Measurements from ENCODE around the gene SRSF1. TPM values are rescaled to one million over a fixed set of nuclear protein-coding genes. Genes with fewer than 3 reads are reported as not detected.

Gene SRSF1
- total and polyA plus RNA-seq, 2 of the 4 experiments (the other 2 are of a cell fraction) = 190 to 357 TPM

DNA sequence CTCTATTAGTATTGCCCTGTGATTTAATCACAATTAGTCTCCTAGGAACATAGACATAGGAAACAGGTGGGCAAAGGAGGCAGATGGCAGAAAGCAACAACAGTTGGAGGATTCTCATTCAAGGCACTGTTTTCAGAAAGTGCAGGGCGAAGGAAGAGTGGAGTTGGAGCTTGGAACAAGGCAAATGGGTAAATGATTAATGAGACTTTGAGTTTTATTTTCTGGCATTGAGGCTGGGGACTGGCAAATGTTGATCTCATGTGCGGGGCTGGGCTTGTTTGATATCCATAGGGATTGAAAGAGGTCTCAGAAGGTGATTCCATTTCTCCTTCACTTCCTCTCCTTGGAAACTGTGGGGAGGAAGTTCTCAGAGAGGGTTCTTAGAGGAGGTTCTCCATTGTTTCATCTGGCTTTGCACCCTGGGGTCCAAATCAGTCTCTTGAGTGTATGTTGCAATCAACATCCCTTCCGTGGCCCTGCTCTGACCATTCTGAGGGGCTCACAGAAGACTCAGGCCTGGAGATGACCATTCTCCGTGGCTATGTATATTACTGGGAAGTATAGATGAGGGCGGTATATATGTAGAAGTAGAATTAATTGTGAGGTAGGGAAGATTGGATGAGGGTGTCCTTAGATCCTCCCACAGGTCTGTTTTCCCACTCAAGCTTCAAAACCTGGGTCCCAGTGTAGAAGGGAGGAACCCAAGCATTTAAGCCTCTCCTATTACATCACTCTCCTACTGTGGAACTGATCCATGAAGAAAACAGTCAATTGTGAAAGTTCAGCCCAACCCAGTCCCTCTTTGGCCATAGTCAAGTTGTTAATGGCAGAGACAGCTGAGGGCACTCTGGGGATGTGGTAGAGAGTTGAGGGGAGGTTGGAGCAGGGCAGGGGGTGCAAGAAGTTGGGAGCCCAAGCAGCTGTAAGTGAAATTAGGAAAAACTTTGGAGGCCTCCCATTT lies 36.5 kb upstream of the SRSF1 start:
- no peak overlapping the region for H2AFZ ChIP-seq (replicated peaks; ENCODE audit: low read length, poor library complexity)
- H3K27ac ChIP-seq (ENCODE audit: insufficient read depth, low read length) = no peak overlapping the region
- no peaks in the 10 kb centered on the region for H4K20me1 ChIP-seq (ENCODE audit: insufficient read depth, low read length)
- no peak overlapping the region for H4K91ac ChIP-seq (ENCODE audit: insufficient read depth, low read depth, low read length)
- H3K4me1 ChIP-seq (ENCODE audit: control insufficient read depth, insufficient read depth, low read length) = no peaks in the 10 kb centered on the region
- peaks cover 30% of the 10 kb centered on the region for H3K27me3 ChIP-seq (ENCODE audit: control insufficient read depth, insufficient read depth, low read length)
- H2BK120ac ChIP-seq (ENCODE audit: low read depth, low read length) = no peak overlapping the region
- H2AK9ac ChIP-seq (replicated peaks; ENCODE audit: low read depth, low read length, poor library complexity) = peak overlapping the region; percentile 75
- dilution Hi-C loops (cut with HindIII; ENCODE audit: low sequenced_read_pairs, unreplicated experiment) = no loop called here
- no peaks in the 10 kb centered on the region for H3K36me3 ChIP-seq (ENCODE audit: control insufficient read depth, insufficient read depth, low read length)
- no peak for TF ChIP-seq NFE2L2 (IDR thresholded peaks at IDR 0.05; ENCODE audit: low read depth, low read length)
- TF ChIP-seq POLR2A (IDR thresholded peaks at IDR 0.05; ENCODE audit: low read depth, low read length) = no peak
- TF ChIP-seq, protein P1, sequence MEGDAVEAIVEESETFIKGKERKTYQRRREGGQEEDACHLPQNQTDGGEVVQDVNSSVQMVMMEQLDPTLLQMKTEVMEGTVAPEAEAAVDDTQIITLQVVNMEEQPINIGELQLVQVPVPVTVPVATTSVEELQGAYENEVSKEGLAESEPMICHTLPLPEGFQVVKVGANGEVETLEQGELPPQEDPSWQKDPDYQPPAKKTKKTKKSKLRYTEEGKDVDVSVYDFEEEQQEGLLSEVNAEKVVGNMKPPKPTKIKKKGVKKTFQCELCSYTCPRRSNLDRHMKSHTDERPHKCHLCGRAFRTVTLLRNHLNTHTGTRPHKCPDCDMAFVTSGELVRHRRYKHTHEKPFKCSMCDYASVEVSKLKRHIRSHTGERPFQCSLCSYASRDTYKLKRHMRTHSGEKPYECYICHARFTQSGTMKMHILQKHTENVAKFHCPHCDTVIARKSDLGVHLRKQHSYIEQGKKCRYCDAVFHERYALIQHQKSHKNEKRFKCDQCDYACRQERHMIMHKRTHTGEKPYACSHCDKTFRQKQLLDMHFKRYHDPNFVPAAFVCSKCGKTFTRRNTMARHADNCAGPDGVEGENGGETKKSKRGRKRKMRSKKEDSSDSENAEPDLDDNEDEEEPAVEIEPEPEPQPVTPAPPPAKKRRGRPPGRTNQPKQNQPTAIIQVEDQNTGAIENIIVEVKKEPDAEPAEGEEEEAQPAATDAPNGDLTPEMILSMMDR (conservative IDR thresholded peaks at IDR 0.05; ENCODE audit: low read depth, low read length) = no peak
- TF ChIP-seq, protein P2, sequence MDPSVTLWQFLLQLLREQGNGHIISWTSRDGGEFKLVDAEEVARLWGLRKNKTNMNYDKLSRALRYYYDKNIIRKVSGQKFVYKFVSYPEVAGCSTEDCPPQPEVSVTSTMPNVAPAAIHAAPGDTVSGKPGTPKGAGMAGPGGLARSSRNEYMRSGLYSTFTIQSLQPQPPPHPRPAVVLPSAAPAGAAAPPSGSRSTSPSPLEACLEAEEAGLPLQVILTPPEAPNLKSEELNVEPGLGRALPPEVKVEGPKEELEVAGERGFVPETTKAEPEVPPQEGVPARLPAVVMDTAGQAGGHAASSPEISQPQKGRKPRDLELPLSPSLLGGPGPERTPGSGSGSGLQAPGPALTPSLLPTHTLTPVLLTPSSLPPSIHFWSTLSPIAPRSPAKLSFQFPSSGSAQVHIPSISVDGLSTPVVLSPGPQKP (IDR thresholded peaks at IDR 0.05; ENCODE audit: borderline replicate concordance, low read depth, low read length) = no peak
- TF ChIP-seq, protein P3, sequence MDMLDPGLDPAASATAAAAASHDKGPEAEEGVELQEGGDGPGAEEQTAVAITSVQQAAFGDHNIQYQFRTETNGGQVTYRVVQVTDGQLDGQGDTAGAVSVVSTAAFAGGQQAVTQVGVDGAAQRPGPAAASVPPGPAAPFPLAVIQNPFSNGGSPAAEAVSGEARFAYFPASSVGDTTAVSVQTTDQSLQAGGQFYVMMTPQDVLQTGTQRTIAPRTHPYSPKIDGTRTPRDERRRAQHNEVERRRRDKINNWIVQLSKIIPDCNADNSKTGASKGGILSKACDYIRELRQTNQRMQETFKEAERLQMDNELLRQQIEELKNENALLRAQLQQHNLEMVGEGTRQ (IDR thresholded peaks at IDR 0.05; ENCODE audit: low read depth, low read length) = no peak
- TF ChIP-seq MXI1 (IDR thresholded peaks at IDR 0.05; ENCODE audit: borderline replicate concordance, low read depth, low read length) = no peak
- TF ChIP-seq CEBPB (IDR thresholded peaks at IDR 0.05; ENCODE audit: low read depth, low read length) = no peak
- TF ChIP-seq CHD1 (IDR thresholded peaks at IDR 0.05; ENCODE audit: low read depth, low read length) = no peak
- TF ChIP-seq FOS (IDR thresholded peaks at IDR 0.05; ENCODE audit: low read depth, low read length) = no peak
- TF ChIP-seq RFX5 (IDR thresholded peaks at IDR 0.05; ENCODE audit: low read depth, low read length) = no peak
- TF ChIP-seq MAFK (IDR thresholded peaks at IDR 0.05; ENCODE audit: low read depth, low read length) = no peak
- no peak for TF ChIP-seq RCOR1 (IDR thresholded peaks at IDR 0.05; ENCODE audit: insufficient replicate concordance, low read length)
- TF ChIP-seq BHLHE40 (IDR thresholded peaks at IDR 0.05; ENCODE audit: low read depth, low read length) = no peak
- TF ChIP-seq SMC3 (IDR thresholded peaks at IDR 0.05; ENCODE audit: low read depth, low read length) = no peak
- no peak overlapping the region for H2BK5ac ChIP-seq (ENCODE audit: low read depth, low read length, poor library complexity, severe bottlenecking)
- no peak for ATAC-seq (ENCODE audit: low read depth)
- H3K79me1 ChIP-seq (ENCODE audit: low read depth in 1 of 2, low read length in 2 of 2) = no peaks in the 10 kb centered on the region
- H3K4ac ChIP-seq (ENCODE audit: low read depth, low read length) = no peak overlapping the region
- no peak overlapping the region for H2BK15ac ChIP-seq (ENCODE audit: low read depth, low read length)
- no peak overlapping the region for H4K8ac ChIP-seq (ENCODE audit: low read depth in 2 of 2, low read length in 2 of 2)
- intact Hi-C loops (cut with micrococcal nuclease) = no loop called here
- BruUV-seq (replicated peaks) = no TSS peak
- WGBS, 2 experiments (ENCODE audit: extremely low coverage in 2 of 2, insufficient read length in 1 of 2) = 33 to 100% methylated on average over 1 to 2 of the region's 5 CpGs
- no peak overlapping the region for H2BK20ac ChIP-seq (ENCODE audit: low read depth, low read length)
- no peak overlapping the region for H3K14ac ChIP-seq (replicated peaks; ENCODE audit: low read depth, low read length)
- POLR2A ChIA-PET (ENCODE audit: unreplicated experiment) = no interaction called here
- no peak overlapping the region for H3K4me2 ChIP-seq (ENCODE audit: low read depth, low read length)
- H3K4me3 ChIP-seq (ENCODE audit: insufficient read depth, low read depth, low read length) = no peak overlapping the region
- H3K18ac ChIP-seq (ENCODE audit: low read depth, low read length) = no peak overlapping the region
- CTCF ChIA-PET = no interaction called here
- no peak for DNase-seq
- no peaks in the 10 kb centered on the region for H3K9me3 ChIP-seq (ENCODE audit: control insufficient read depth, insufficient read depth, low read length)
- no peak overlapping the region for H2AK5ac ChIP-seq (ENCODE audit: low read depth, low read length)
- no peak overlapping the region for H3K9ac ChIP-seq (ENCODE audit: low read depth, low read length)
- H4K5ac ChIP-seq (ENCODE audit: low read depth, low read length) = no peak overlapping the region
- in situ Hi-C loops (cut with MboI; ENCODE audit: low sequenced_read_pairs) = no loop called here
- no peak overlapping the region for H3K56ac ChIP-seq (ENCODE audit: extremely low read depth, insufficient read depth, low read length)
- H3K9me1 ChIP-seq (ENCODE audit: insufficient read depth, low read length) = no peaks in the 10 kb centered on the region
- H3K23ac ChIP-seq (ENCODE audit: low read depth, low read length) = no peak overlapping the region

Data from IMR-90 (cell line).